ENCODE results near the gene SIRT3.
"Not testable (repeated sequence)": the region's sequence is repeated elsewhere in the genome, so short reads cannot be mapped to it uniquely, and the experiment has no call there.

SIRT3 gene

GRCh38 chr11:200224-201003 is 35.7 kb downstream of the SIRT3 start:
- no peak for DNase-seq

GRCh38 chr11:199782-200181 is 36.4 kb downstream of the SIRT3 start:
- DNase-seq: peak; percentile 1

DNA sequence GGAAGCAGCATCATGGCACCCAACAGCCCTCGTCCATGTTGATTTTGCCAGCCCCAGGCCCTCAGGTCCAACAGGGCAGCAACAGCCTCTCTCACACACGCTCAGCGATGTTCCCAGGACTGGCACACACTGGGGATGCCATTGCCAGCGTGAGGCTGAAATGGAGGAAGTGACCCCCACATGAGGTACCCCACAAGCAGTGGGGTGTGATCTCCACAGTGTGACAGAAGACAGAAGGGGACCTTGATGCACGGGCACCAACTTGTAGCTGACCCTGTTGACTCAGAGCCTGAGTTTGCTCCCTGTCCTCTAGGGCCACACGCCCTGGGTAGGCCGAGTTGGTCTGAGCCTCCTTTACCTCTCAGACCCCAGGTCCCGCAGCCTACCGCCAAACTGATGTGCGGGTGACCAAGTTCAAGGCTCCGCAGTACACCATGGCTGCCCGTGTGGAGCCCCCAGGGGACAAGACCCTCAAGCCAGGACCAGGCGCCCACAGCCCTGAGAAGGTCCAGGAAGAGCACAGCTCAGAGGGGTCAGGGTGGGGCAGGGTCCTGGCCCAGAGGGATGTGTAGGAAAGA is 37.0 kb downstream of the SIRT3 start:
- DNase-seq: no peak

DNA sequence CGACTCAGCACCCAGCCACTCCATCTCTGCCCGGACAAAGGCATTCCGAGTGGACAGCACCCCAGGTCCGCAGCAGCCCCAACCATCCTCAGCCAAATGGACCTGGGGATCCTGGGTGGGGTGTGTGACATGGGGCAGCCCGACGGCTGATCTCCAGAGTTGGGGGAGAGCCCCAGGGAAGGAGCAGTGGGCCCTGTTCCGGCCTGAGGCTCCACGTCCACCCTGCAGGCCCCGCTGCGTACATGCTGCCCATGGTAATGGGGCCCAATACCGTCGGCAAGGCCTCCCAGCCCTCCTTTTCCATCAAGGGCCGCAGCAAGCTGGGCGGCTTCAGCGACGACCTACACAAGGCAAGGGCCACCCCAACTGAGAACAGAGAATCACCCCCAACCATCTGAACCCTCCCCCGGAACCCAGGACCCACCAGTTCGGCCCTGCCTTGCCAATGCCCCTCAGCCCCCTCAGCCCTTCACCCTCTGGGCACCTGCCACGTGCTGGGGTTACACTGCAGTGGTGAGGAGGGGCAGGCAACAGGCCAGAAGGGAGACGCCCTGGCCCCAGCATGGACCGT is 37.8 kb downstream of the SIRT3 start:
- no peak for DNase-seq

DNA sequence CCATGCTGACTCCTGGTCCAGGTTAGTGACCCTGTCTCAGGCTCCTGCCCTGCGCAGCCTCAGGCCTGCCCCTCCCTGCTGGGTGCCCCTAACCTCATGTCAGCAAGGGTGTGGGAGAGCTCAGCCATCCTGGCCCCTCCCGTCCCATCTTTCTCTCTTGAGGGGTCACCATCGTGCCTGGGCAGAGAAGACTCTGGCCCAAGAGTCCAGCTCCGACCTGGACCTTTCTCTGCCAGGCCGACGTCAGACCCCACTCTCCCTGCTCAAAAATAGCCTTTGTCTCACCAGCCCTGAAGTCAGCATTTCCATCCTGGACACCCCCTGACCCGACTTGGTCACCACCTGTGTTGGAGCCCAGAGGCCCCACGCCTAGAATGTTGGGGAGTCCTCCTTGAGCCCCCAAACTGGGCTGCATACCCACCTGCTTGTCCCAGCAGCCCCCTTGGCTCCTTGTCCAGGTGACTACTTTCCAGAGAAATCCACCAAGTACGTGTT is 38.4 kb downstream of the SIRT3 start:
- DNase-seq: peak; percentile 1

DNA sequence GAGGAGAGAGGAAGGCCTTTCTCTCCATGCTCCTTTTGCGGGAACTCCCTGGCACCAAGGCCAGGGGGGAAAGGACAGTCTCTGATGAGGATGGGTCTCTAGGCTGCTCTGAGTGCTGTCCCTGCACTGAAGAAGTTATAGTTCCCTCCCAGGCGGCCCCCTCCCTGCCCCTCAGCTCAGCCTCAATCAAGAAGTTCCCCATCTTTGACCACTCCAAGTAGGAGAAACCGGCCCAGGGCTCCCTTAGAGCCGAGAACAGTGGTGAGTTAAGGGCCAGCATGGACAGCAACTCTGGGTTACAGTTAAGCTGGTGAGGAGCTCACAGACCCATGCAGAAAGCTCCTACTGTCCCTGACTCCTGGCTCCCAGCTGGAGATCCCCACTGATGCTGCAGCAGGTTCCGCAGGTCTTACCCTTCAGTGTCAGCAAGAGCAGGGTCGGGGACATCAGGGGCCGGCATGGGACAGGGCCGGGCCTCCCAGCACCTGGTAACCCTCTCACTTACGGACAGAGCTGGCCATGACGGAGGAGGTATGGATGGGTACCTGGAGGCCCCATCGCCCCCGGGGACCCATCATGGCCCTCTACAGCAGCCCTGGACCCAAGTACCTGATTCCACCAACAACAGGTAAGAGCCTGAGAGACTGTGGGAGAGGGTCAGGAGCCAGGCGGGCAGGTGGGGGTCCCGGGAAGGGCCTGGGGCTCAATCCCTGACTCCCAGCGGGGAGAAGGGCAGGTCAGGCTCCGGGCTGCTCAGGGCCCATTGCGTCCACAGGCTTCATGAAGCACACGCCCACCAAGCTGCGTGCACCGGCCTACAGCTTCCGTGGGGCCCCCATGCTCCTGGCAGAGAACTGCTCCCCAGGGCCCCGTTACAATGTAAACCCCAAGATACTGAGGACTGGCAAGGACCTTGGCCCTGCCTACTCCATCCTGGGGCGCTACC is 39.1 kb downstream of the SIRT3 start:
- peak; percentile 1 for DNase-seq

- DNase-seq: not testable (repeated sequence)
Observed at GRCh38 chr11:193481-193880, 42.7 kb downstream of the SIRT3 start.

DNA sequence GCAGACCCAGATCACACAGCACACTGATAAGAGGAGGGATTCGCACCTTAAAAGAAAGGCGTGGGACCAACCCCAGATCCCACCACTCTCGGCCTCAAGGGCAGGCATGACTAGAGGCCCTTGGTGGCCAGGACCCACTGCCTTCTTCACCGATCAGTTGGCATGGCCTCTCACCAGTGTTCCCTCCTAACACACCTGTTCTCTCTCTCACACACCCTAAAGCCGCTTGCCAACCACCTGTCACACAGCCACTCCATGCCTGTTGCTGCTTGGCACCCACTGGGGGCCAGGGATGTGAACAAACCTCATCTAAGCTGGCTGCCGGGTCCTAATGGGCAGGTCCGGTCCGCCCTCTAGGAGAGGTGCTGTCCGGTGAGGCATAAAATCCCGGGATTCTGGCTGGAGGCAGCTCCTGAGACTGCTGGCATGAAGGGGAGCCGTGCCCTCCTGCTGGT is 43.4 kb downstream of the SIRT3 start, which contains the start of gene SCGB1C1:
Gene SCGB1C1, plus strand, starts transcription at position 405 of the 455 bp plus-strand sequence. Its CDS starts 22 bp downstream, at position 427.
- DNase-seq: not testable (repeated sequence)

- peak; percentile 58 for DNase-seq
Observed at GRCh38 chr11:191490-192478, 44.4 kb downstream of the SIRT3 start.

- peak; percentile 1 for DNase-seq
Observed at GRCh38 chr11:190546-190945, 45.6 kb downstream of the SIRT3 start.

- DNase-seq: peak; percentile 56
Observed at GRCh38 chr11:189843-190311, 46.3 kb downstream of the SIRT3 start.

DNA sequence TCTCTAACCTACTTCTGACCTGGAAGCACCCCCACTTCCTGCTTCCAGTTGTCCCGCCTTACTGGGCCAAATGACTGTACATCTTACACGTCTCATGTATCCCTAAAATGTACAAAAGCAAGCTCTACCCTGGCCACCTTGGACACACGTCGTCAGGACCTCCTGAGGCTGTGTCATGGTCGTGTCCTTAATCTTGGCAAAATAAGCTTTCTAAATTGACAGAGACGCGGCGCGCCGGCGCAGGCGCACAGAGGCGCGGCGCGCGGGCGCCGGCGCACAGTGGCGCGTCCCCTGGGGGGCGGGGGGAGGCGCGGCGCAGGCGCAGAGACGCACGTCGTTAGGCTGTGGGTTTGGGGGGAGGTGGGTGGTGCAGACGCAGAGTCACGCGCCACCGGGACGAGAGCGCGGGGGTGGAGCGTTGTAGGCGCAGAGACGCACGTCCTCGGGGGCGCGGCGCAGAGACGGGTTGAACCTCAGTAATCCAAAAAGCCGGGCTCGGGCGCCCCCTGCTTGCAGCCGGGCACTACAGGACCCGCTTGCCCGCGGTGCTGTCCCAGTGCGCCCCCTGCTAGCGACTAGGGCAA is 46.9 kb downstream of the SIRT3 start:
- DNase-seq: peak; percentile 1

GRCh38 chr11:180242-180641 is 55.9 kb downstream of the SIRT3 start:
- DNase-seq: not testable (repeated sequence)

All from activated naive CD4-positive, alpha-beta T cell treated with Interleukin-2 at 50 U/mL for 16 hours (primary cell).